ENCODE data around the gene TDRD12.

Gene TDRD12, protein sequence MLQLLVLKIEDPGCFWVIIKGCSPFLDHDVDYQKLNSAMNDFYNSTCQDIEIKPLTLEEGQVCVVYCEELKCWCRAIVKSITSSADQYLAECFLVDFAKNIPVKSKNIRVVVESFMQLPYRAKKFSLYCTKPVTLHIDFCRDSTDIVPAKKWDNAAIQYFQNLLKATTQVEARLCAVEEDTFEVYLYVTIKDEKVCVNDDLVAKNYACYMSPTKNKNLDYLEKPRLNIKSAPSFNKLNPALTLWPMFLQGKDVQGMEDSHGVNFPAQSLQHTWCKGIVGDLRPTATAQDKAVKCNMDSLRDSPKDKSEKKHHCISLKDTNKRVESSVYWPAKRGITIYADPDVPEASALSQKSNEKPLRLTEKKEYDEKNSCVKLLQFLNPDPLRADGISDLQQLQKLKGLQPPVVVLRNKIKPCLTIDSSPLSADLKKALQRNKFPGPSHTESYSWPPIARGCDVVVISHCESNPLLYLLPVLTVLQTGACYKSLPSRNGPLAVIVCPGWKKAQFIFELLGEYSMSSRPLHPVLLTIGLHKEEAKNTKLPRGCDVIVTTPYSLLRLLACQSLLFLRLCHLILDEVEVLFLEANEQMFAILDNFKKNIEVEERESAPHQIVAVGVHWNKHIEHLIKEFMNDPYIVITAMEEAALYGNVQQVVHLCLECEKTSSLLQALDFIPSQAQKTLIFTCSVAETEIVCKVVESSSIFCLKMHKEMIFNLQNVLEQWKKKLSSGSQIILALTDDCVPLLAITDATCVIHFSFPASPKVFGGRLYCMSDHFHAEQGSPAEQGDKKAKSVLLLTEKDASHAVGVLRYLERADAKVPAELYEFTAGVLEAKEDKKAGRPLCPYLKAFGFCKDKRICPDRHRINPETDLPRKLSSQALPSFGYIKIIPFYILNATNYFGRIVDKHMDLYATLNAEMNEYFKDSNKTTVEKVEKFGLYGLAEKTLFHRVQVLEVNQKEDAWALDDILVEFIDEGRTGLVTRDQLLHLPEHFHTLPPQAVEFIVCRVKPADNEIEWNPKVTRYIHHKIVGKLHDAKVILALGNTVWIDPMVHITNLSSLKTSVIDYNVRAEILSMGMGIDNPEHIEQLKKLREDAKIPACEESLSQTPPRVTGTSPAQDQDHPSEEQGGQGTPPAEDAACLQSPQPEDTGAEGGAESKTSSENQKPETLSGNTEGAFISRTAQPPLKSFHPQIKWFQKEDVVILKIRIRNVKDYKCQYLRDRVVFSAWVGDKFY (N-terminal part only)

GRCh38 chr19:32719611-32720059 is at the start of gene TDRD12:
TSS of gene TDRD12 (plus strand) at chr19:32719767. CDS start at chr19:32720073, 306 bp downstream.
- no peak for DNase-seq

DNA sequence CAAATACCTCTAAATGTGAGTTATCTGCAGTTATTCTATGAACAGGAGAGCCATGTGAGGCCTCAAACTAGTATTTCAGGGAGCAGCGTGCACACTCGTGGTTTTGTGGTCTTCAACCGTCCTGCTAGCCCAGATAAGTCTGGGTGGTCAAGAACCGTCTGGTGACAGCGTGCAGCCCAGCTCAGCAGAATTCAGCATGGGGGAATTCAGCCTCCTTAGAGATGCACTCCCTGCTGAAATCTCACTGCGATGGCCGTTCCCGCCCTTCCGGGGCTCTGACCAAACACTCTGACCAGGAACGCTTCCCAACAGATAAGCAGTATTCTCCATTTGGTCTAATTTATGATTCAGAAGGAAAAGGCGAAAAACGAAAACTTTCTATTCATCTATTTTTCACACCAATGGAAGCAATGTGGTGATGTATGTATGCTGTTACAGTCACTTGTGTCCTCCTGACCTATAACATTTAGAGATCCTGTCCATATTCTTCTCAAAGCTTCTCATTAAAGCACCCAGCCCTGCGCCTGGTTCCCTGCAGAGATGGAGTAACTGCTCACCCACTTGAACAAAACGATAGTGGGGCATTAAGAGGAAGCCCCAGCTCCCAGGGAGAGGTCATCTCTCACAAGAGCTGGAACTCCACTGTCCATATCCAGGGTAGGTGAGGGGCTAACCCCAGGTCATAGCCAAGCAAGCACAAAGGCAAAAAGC is 47.5 kb upstream of the TDRD12 start:
- DNase-seq: no peak

DNA sequence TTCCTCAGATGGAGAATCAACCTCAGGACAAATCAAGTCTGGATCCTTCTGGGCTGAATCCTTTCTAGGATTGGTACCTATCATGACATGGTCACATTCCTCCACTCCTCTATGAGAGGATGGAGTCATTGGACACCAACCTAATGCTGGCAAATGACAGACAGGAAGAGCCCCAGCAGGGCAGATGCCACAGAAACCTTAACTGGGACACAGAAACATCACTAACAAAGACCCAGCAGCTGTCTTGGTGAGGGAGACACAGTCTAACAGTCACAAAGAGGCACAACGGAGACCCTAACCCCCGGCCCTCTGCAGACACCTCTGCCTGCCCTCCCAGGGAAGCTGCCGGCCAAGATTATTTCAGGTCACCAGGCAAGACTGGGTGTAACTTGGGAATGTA is 46.7 kb upstream of the TDRD12 start:
- no peak for DNase-seq

- no peak for DNase-seq
Observed at GRCh38 chr19:32673573-32673972, 46.0 kb upstream of the TDRD12 start.

DNA sequence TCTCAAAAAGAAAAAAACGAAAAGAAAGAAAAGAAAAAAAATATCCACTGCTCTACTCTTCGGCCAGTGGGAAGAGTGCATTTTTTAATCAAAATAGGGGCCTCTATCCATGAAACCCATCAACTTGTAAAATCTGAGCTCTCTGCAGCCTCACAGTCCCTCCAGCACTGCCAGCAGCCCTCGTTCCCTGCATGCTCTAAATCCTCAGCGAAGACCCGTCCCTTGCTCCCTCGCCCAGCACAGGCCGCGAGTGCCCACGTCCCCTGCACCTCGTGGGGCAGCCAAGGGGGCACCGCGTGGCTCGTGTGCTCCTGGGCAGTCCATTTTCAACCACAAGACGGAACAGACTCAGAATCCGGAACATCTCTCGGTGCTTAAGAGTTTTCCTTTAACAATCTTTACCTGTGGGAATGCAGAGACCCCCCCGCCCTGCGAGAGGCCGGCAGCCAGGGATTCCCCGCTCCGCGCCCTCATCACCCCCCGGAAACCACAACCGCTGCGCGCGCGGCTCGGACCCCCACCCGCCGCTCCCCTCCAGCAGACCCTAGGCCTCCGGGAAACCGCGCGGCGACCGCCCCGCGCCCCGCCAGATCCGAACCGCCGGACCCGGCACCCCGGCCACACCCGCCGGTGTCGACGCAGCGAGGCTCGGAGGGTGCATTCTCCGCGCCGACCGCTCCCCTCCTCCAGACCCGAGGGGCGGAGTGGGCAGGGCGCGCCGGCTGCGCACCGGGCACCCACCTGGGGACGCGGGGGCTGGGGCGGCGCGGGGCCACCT is 45.2 kb upstream of the TDRD12 start:
- DNase-seq: peak; percentile 36

GRCh38 chr19:32674931-32675719 is 44.4 kb upstream of the TDRD12 start, which contains the start of gene ANKRD27:
TSS of gene ANKRD27 (minus strand) at chr19:32675180. CDS start at chr19:32659015, 16,165 bp downstream.
- peak; percentile 100 for DNase-seq

GRCh38 chr19:32675720-32676185 is 43.8 kb upstream of the TDRD12 start, which contains the start of gene RGS9BP:
TSS of gene RGS9BP (plus strand) at chr19:32675848. CDS start at chr19:32676264, 416 bp downstream.
- peak; percentile 93 for DNase-seq

GRCh38 chr19:32676186-32676894 is 43.2 kb upstream of the TDRD12 start:
- peak; percentile 76 for DNase-seq

DNA sequence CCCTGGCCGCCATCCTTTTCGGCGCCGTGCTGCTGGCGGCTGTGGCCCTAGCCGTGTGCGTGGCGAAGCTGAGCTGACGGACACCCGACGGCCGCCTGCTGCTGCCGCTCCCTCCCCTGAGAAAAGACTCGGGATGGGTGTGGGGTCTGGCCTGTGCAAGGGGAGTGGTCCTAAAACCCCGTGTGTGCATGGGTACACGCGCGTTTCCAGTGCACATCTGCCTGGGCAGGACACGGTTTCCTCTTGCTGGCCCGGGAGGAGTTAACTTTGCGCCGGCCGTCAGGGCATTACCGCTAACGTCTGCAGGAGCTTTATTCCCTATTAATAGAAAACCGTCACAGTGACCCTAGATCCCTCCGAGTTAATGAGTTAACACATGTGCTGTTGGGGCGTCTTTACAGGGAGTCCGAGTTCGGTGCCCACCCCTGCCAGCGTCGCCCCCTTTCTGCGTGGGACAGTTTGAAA is 42.6 kb upstream of the TDRD12 start:
- DNase-seq: no peak

DNA sequence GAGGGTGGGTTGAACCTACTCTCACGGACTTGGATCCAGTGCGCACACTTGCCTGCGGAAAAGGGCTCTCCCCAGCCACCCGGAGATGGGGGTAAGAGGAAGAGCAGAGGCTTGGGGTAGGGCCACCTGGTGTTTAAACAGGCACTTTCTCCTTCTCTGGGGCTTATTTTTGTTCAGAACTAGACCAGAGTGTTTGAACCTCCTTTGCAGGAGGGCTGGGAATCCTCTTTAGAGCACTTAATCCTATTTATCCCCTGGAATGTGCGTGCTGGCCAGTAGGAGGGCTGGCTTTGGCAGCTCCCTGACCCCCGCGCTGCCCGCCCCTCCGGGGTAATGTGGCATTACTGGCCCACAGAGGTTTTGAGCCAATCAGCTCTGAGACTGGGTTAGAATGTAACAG is 41.9 kb upstream of the TDRD12 start:
- DNase-seq: no peak

DNA sequence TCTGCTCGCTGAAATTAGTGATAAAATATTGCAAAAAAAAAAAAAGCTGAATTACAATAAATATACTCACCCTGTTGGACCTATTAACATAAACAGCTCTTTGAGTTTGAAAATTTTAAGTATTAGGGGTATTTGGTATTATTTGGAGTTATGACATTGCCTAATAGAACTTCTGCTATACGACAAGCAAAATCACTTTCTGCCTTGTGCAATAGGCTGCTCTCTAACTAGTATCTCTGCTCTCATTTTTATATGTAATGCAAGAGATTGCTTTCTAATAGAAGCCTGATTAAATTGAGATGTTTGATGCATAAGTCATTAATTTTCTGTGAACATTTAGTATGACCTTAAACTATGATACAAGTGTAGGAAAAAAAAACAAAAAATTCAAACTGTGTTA is 38.6 kb upstream of the TDRD12 start:
- no peak for DNase-seq

DNA sequence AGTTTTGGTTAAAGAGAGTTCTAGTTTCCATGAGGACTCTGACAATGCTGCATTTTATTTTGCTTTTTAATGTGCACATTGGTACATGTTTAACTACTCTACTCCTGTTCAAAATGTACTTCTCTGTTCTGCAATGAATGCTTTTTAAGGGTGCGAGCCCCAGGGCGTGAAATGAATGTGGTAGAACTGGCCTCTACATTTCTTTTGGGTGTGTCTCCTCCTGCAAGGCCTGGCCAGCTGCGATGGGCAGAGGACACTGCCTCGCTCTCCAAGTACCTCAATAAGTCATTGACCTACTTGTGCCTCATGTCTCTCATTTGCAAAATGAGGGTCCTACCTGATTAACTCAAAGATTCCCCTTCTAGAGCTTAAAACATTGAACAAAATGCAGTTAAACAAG is 37.2 kb upstream of the TDRD12 start:
- no peak for DNase-seq

DNA sequence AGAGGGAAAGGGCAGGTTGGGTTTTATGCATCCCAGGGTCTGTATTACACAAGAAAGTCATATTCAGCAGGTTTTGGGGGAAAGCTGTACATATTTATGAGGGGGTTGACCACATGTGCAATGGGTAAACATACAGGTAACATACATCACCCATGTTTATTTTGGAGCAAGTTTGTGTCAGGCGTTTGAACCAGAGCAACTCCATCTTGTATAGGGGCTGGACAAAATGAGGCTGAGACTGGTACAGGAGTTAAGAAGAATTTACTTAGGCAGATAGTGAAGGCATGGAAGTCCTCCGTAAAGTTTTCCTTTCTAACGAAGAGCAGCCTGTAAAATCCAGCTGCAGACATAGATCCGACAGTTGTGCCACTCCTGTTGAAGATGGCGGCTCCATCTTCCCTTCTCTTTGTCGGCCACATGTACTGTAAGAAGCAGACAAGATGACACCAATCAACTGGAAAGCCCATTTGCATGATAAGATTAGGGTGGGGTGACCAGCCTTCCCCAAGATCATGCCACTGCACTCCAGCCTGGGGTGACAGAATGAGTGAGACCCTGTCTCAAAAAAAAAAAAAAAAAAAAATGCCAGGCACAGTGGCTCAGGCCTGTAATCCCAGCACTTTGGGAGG is 32.6 kb upstream of the TDRD12 start:
- DNase-seq: no peak

GRCh38 chr19:32687681-32688080 is 31.9 kb upstream of the TDRD12 start:
- DNase-seq: no peak

GRCh38 chr19:32688311-32688710 is 31.3 kb upstream of the TDRD12 start:
- DNase-seq: no peak

GRCh38 chr19:32691291-32691951 is 28.1 kb upstream of the TDRD12 start, which contains the start of gene NUDT19:
TSS of gene NUDT19 (plus strand) at chr19:32691821. CDS start at chr19:32691961, 140 bp downstream.
- DNase-seq: peak; percentile 99

GRCh38 chr19:32691952-32692726 is 27.4 kb upstream of the TDRD12 start:
- DNase-seq: peak; percentile 63

DNA sequence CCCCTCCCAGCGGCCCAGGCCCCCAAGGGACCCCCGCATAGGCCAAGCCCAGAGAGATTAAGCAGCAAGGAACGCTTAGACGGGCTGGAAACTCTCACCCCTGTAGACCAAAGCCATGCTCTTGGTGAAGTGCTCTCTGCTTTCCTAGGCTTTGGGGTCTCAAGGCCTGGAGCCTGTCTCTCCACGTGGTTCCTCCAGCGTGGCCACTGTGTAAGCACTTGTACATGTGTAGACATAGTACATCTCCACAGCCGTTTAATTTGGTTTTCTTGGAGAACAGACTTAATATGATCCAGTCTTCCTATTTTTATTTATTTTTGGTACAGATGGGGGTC is 26.9 kb upstream of the TDRD12 start:
- DNase-seq: no peak

All from NCI-H345 (cell line).